ENCODE results near the gene IFT80. TPM values are rescaled to one million over a fixed set of nuclear protein-coding genes. Genes with fewer than 3 reads are reported as not detected.

IFT80 gene
- total and polyA plus RNA-seq, 2 of the 4 experiments (the other 2 are of a cell fraction) = 15.2 to 16.8 TPM

- intact Hi-C loops (cut with micrococcal nuclease) = no loop called here
- Histone ChIP-seq H2AK5ac (ENCODE audit: low read depth, low read length) (no peak overlapping the region), H3K9me1 (ENCODE audit: insufficient read depth, low read length) (peaks cover 3% of the 10 kb centered on the region; the same call in 1 of the 2 replicates), H3K79me1 (ENCODE audit: low read depth in 1 of 2, low read length in 2 of 2) (no peaks in the 10 kb centered on the region), H4K20me1 (ENCODE audit: insufficient read depth, low read length) (no peaks in the 10 kb centered on the region), H3K23ac (ENCODE audit: low read depth, low read length) (no peak overlapping the region), H3K4me1 (ENCODE audit: control insufficient read depth, insufficient read depth, low read length) (no peaks in the 10 kb centered on the region), H2BK120ac (ENCODE audit: low read depth, low read length) (no peak overlapping the region), H4K8ac (ENCODE audit: low read depth in 2 of 2, low read length in 2 of 2) (no peak overlapping the region), H3K4me2 (ENCODE audit: low read depth, low read length) (no peak overlapping the region), H3K18ac (ENCODE audit: low read depth, low read length) (no peak overlapping the region), H4K91ac (ENCODE audit: insufficient read depth, low read depth, low read length) (no peak overlapping the region), H3K9ac (ENCODE audit: low read depth, low read length) (no peak overlapping the region), H3K4ac (ENCODE audit: low read depth, low read length) (no peak overlapping the region), H4K5ac (ENCODE audit: low read depth, low read length) (no peak overlapping the region), H3K14ac (replicated peaks; ENCODE audit: low read depth, low read length) (no peak overlapping the region), H2BK5ac (ENCODE audit: low read depth, low read length, poor library complexity, severe bottlenecking) (no peak overlapping the region), H3K4me3 (ENCODE audit: insufficient read depth, low read depth, low read length) (no peak overlapping the region), H3K27me3 (ENCODE audit: control insufficient read depth, insufficient read depth, low read length) (no peaks in the 10 kb centered on the region), H3K27ac (ENCODE audit: insufficient read depth, low read length) (no peak overlapping the region), H3K36me3 (ENCODE audit: control insufficient read depth, insufficient read depth, low read length) (0 out of 2 replicates have a peak, but pooled peaks cover 2% of the 10 kb centered on the region), H2BK20ac (ENCODE audit: low read depth, low read length) (no peak overlapping the region), H2BK15ac (ENCODE audit: low read depth, low read length) (no peak overlapping the region), H3K9me3 (ENCODE audit: control insufficient read depth, insufficient read depth, low read length) (no peaks in the 10 kb centered on the region), H2AK9ac (replicated peaks; ENCODE audit: low read depth, low read length, poor library complexity) (no peak overlapping the region), H2AFZ (replicated peaks; ENCODE audit: low read length, poor library complexity) (no peak overlapping the region), H3K56ac (ENCODE audit: extremely low read depth, insufficient read depth, low read length) (no peak overlapping the region)
- ATAC-seq (ENCODE audit: low read depth) (no peak), DNase-seq (peak; percentile 28)
- ChIA-PET CTCF (no interaction called here), POLR2A (ENCODE audit: unreplicated experiment) (interaction anchor here (0.7 kb wide), 1 partner anchor 175 kb away, joined by 3 read pairs; no protein-coding TSS in a partner anchor)
- dilution Hi-C loops (cut with HindIII; ENCODE audit: low sequenced_read_pairs, unreplicated experiment) = no loop called here
- TF ChIP-seq CEBPB (IDR thresholded peaks at IDR 0.05; ENCODE audit: low read depth, low read length) (peak; percentile 72), SMC3 (IDR thresholded peaks at IDR 0.05; ENCODE audit: low read depth, low read length) (no peak), RCOR1 (IDR thresholded peaks at IDR 0.05; ENCODE audit: insufficient replicate concordance, low read length) (no peak)
- BruUV-seq (replicated peaks) = no TSS peak
- in situ Hi-C loops (cut with MboI; ENCODE audit: low sequenced_read_pairs) = no loop called here
Measured at GRCh38 chr3:160296591-160296990, 102.4 kb downstream of the IFT80 start.
